ENCODE measurements around the gene DEF6.

DEF6 gene

GRCh38 chr6:35367646-35368037, 70.0 kb downstream of the DEF6 start:
- in situ Hi-C loops (cut with MboI; ENCODE audit: low sequenced_read_pairs): no loop called here

- in situ Hi-C loops (cut with MboI; ENCODE audit: low sequenced_read_pairs): no loop called here
These were observed 70.6 kb downstream of the DEF6 start for GRCh38 chr6:35368038-35368887.

GRCh38 chr6:35370124-35370741, 72.6 kb downstream of the DEF6 start:
- in situ Hi-C loops (cut with MboI; ENCODE audit: low sequenced_read_pairs): no loop called here

GRCh38 chr6:35370785-35371493, 73.3 kb downstream of the DEF6 start:
- in situ Hi-C loops (cut with MboI; ENCODE audit: low sequenced_read_pairs): no loop called here
